GM23338 (cell line): ENCODE data around the gene ST3GAL4. TPM values are rescaled to one million over a fixed set of nuclear protein-coding genes. Genes with fewer than 3 reads are reported as not detected.

ENCODE experiments used
- ATAC-seq: fragments of 200-7000 bp; cut with Tn5 transposase; 3 replicates; pipeline ENCODE4 v1.9.1; 2020
- DNase-seq: peaks from one replicate; pipeline ENCODE4 v3.0.0-alpha.2; 2015; ENCODE audit warnings: low spot score
- H2AFZ ChIP-seq: fragments of 200-600 bp; sonication (generic); 2 replicates; pipeline ENCODE4 v1.8.0; 2016; ENCODE audit warnings: antibody characterized with exemption, mild to moderate bottlenecking, moderate library complexity
- H3F3A ChIP-seq: fragments of 200-600 bp; sonication (generic); replicated peaks from 2 replicates; pipeline ENCODE4 v1.8.0; 2017; ENCODE audit warnings: antibody characterized with exemption, mixed run types, low read depth
- H3K27ac ChIP-seq: fragments of 200-600 bp; sonication (generic); 2 replicates; pipeline ENCODE4 v1.6.1; 2016; ENCODE audit warnings: low read depth
- H3K27me3 ChIP-seq: fragments of 200-600 bp; sonication (generic); 2 replicates; pipeline ENCODE4 v1.8.0; 2016; ENCODE audit warnings: mild to moderate bottlenecking, mixed run types, moderate library complexity; ENCODE audit not compliant: insufficient read depth
- H3K36me3 ChIP-seq: fragments of 200-600 bp; sonication (generic); 2 replicates; pipeline ENCODE4 v1.8.0; 2016; ENCODE audit warnings: mild to moderate bottlenecking; ENCODE audit not compliant: insufficient read depth
- H3K4me1 ChIP-seq: fragments of 200-600 bp; sonication (generic); 2 replicates; pipeline ENCODE4 v1.8.0; 2016; ENCODE audit warnings: mild to moderate bottlenecking, moderate library complexity; ENCODE audit not compliant: insufficient read depth
- H3K4me2 ChIP-seq: fragments of 200-600 bp; sonication (generic); 2 replicates; pipeline ENCODE4 v1.7.1; 2017; ENCODE audit warnings: mixed run types
- H3K4me3 ChIP-seq: fragments of 200-600 bp; sonication (generic); 2 replicates; pipeline ENCODE4 v1.6.1; 2016; ENCODE audit warnings: mixed run types
- H3K79me2 ChIP-seq: fragments of 200-600 bp; sonication (generic); replicated peaks from 2 replicates; pipeline ENCODE4 v1.8.0; 2017; ENCODE audit warnings: mild to moderate bottlenecking; ENCODE audit not compliant: insufficient read depth
- H3K9me2 ChIP-seq: fragments of 200-600 bp; sonication (generic); 2 replicates; pipeline ENCODE4 v1.8.0; 2017; ENCODE audit not compliant: insufficient read depth
- H4K20me1 ChIP-seq: fragments of 200-600 bp; sonication (generic); replicated peaks from 2 replicates; pipeline ENCODE4 v1.8.0; 2017; ENCODE audit warnings: mild to moderate bottlenecking; ENCODE audit not compliant: insufficient read depth
- H3K27ac Mint-ChIP-seq: 2 replicates; pipeline ENCODE4 v1.8.0; 2020; ENCODE audit warnings: inconsistent platforms, mild to moderate bottlenecking, moderate library complexity, mixed read lengths
- H3K27me3 Mint-ChIP-seq: 3 replicates; pipeline ENCODE4 v1.8.0; 2022; ENCODE audit warnings: low read depth, mild to moderate bottlenecking, moderate library complexity, mixed read lengths, inconsistent platforms; ENCODE audit not compliant: insufficient read depth, poor library complexity
- H3K36me3 Mint-ChIP-seq: 3 replicates; pipeline ENCODE4 v1.8.0; 2021; ENCODE audit warnings: low read depth, mild to moderate bottlenecking, inconsistent platforms, moderate library complexity, mixed read lengths
- H3K4me1 Mint-ChIP-seq: 3 replicates; pipeline ENCODE4 v1.8.0; 2020; ENCODE audit warnings: mild to moderate bottlenecking, inconsistent platforms, mixed read lengths
- H3K4me3 Mint-ChIP-seq: 3 replicates; pipeline ENCODE4 v1.8.0; 2021; ENCODE audit warnings: moderate library complexity, mild to moderate bottlenecking, inconsistent platforms, mixed read lengths
- H3K9me3 Mint-ChIP-seq: 3 replicates; pipeline ENCODE4 v1.8.0; 2020; ENCODE audit warnings: moderate library complexity, mild to moderate bottlenecking, inconsistent platforms, mixed read lengths
- CREB1 ChIP-seq: fragments of 250-450 bp; sonication (Bioruptor Pico); IDR thresholded peaks from 2 replicates; pipeline ENCODE4 v1.5.0; 2020; ENCODE audit warnings: low read depth, mild to moderate bottlenecking, moderate library complexity
- CTCF ChIP-seq, 2 experiments: fragments of 200-600 bp in 1 of 2; sonication (generic) in 1 of 2; conservative IDR thresholded peaks; 2 replicates each; pipeline versions ENCODE4 v1.5.1 to v1.6.1; 2016 to 2017; ENCODE audit warnings: antibody characterized with exemption in 2 of 2, low read depth in 2 of 2, mild to moderate bottlenecking in 2 of 2, moderate library complexity in 1 of 2
- EZH2 ChIP-seq: fragments of 200-600 bp; sonication (generic); IDR thresholded peaks from one replicate; pipeline ENCODE4 v1.8.0; 2017; ENCODE audit warnings: antibody characterized with exemption, mild to moderate bottlenecking, low read depth; ENCODE audit not compliant: unreplicated experiment
- EZH2phosphoT487 ChIP-seq: fragments of 200-600 bp; sonication (generic); IDR thresholded peaks from one replicate; pipeline ENCODE4 v1.8.1; 2018; ENCODE audit warnings: antibody characterized with exemption; ENCODE audit not compliant: unreplicated experiment
- JUNB ChIP-seq: IDR thresholded peaks from one replicate; pipeline ENCODE4 v1.6.1; 2016; ENCODE audit warnings: antibody characterized with exemption; ENCODE audit not compliant: unreplicated experiment
- NANOG ChIP-seq: IDR thresholded peaks from 2 replicates; pipeline ENCODE4 v1.6.1; 2016; ENCODE audit warnings: antibody characterized with exemption, borderline replicate concordance
- POLR2AphosphoS5 ChIP-seq: IDR thresholded peaks from 2 replicates; pipeline ENCODE4 v1.6.1; 2016; ENCODE audit warnings: antibody characterized with exemption, low read depth
- REST ChIP-seq: IDR thresholded peaks from one replicate; pipeline ENCODE4 v1.6.1; 2018; ENCODE audit warnings: antibody characterized with exemption; ENCODE audit not compliant: unreplicated experiment
- STAT1 ChIP-seq: IDR thresholded peaks from one replicate; pipeline ENCODE4 v1.6.1; 2016; ENCODE audit warnings: antibody characterized with exemption; ENCODE audit not compliant: unreplicated experiment
- ZNF114 ChIP-seq: fragments of 250-450 bp; sonication (Bioruptor Pico); IDR thresholded peaks from 2 replicates; pipeline ENCODE4 v1.5.0; 2020; ENCODE audit warnings: mild to moderate bottlenecking, moderate library complexity
- ZNF331 ChIP-seq: fragments of 250-450 bp; sonication (Bioruptor Pico); IDR thresholded peaks from 2 replicates; pipeline ENCODE4 v1.5.0; 2020; ENCODE audit warnings: low read depth, mild to moderate bottlenecking, moderate library complexity
- polyA plus RNA-seq: library from polyadenylated mRNA; unstranded; fragments of >200 nt; fragmentation: Nextera tagmentation; extraction: Ambion mirVana; gene quantifications from 2 replicates; pipeline ENCODE4 v1.2.1, GENCODE V29; 2016
- total RNA-seq: library from RNA; depleted of rRNA; stranded (reverse); fragments of >200 nt; shearing (Covaris generic); gene quantifications from 2 replicates; pipeline ENCODE4 v1.2.3, GENCODE V29; 2014
- TF ChIP-seq, protein P1 (sequence below): fragments of 250-450 bp; sonication (Bioruptor Pico); IDR thresholded peaks from 2 replicates; pipeline ENCODE4 v1.5.0; 2020; ENCODE audit warnings: mild to moderate bottlenecking, moderate library complexity
- TF ChIP-seq, protein P2 (sequence below): IDR thresholded peaks from 2 replicates; pipeline ENCODE4 v1.6.1; 2016; ENCODE audit warnings: antibody characterized with exemption

ST3GAL4 gene
- total and polyA plus RNA-seq, 2 experiments from 2014 or later: 10.1 to 28.0 TPM

DNA sequence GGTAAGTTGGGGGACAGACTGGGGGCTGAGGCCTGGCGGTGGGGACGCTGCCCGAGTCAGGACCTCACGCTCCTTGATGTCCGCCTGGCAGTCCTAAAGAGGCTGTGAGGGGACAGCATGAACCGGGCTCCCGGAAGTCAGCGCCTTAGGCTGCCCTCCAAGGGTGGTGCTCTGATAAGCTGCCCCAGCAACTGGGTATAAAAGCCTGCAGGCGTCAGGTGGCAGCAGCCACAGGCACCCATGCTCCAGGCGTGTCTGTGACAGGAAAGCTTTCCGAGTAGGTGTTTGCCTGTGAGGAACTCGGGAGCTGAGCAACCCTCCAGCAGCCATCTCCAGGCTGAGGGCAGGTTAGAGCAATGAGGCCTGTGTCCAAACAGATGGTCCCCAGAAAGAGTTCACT lies 53.0 kb downstream of the ST3GAL4 start:
- H3K36me3 ChIP-seq: no peaks in the 10 kb centered on the region
- no peak overlapping the region for H3K4me3 Mint-ChIP-seq
- no peaks in the 10 kb centered on the region for H3K27me3 ChIP-seq
- no peak for TF ChIP-seq CTCF (conservative IDR thresholded peaks at IDR 0.05; ENCODE audit: low read depth in 2 of 2)
- TF ChIP-seq STAT1: no peak
- no peak for TF ChIP-seq POLR2AphosphoS5
- TF ChIP-seq EZH2phosphoT487: no peak
- TF ChIP-seq ZNF331 (CRISPR knock-in tag): no peak
- TF ChIP-seq JUNB: no peak
- no peak for TF ChIP-seq REST
- TF ChIP-seq, protein P1, sequence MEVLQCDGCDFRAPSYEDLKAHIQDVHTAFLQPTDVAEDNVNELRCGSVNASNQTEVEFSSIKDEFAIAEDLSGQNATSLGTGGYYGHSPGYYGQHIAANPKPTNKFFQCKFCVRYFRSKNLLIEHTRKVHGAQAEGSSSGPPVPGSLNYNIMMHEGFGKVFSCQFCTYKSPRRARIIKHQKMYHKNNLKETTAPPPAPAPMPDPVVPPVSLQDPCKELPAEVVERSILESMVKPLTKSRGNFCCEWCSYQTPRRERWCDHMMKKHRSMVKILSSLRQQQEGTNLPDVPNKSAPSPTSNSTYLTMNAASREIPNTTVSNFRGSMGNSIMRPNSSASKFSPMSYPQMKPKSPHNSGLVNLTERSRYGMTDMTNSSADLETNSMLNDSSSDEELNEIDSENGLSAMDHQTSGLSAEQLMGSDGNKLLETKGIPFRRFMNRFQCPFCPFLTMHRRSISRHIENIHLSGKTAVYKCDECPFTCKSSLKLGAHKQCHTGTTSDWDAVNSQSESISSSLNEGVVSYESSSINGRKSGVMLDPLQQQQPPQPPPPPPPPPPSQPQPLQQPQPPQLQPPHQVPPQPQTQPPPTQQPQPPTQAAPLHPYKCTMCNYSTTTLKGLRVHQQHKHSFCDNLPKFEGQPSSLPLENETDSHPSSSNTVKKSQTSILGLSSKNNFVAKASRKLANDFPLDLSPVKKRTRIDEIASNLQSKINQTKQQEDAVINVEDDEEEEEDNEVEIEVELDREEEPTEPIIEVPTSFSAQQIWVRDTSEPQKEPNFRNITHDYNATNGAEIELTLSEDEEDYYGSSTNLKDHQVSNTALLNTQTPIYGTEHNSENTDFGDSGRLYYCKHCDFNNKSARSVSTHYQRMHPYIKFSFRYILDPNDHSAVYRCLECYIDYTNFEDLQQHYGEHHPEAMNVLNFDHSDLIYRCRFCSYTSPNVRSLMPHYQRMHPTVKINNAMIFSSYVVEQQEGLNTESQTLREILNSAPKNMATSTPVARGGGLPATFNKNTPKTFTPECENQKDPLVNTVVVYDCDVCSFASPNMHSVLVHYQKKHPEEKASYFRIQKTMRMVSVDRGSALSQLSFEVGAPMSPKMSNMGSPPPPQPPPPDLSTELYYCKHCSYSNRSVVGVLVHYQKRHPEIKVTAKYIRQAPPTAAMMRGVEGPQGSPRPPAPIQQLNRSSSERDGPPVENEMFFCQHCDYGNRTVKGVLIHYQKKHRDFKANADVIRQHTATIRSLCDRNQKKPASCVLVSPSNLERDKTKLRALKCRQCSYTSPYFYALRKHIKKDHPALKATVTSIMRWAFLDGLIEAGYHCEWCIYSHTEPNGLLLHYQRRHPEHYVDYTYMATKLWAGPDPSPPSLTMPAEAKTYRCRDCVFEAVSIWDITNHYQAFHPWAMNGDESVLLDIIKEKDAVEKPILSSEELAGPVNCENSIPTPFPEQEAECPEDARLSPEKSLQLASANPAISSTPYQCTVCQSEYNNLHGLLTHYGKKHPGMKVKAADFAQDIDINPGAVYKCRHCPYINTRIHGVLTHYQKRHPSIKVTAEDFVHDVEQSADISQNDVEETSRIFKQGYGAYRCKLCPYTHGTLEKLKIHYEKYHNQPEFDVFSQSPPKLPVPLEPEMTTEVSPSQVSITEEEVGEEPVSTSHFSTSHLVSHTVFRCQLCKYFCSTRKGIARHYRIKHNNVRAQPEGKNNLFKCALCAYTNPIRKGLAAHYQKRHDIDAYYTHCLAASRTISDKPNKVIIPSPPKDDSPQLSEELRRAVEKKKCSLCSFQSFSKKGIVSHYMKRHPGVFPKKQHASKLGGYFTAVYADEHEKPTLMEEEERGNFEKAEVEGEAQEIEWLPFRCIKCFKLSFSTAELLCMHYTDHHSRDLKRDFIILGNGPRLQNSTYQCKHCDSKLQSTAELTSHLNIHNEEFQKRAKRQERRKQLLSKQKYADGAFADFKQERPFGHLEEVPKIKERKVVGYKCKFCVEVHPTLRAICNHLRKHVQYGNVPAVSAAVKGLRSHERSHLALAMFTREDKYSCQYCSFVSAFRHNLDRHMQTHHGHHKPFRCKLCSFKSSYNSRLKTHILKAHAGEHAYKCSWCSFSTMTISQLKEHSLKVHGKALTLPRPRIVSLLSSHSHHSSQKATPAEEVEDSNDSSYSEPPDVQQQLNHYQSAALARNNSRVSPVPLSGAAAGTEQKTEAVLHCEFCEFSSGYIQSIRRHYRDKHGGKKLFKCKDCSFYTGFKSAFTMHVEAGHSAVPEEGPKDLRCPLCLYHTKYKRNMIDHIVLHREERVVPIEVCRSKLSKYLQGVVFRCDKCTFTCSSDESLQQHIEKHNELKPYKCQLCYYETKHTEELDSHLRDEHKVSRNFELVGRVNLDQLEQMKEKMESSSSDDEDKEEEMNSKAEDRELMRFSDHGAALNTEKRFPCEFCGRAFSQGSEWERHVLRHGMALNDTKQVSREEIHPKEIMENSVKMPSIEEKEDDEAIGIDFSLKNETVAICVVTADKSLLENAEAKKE (CRISPR knock-in tag): no peak
- no peak for TF ChIP-seq CREB1 (CRISPR knock-in tag)
- no peak for TF ChIP-seq ZNF114 (CRISPR knock-in tag)
- TF ChIP-seq EZH2: no peak
- TF ChIP-seq, protein P2, sequence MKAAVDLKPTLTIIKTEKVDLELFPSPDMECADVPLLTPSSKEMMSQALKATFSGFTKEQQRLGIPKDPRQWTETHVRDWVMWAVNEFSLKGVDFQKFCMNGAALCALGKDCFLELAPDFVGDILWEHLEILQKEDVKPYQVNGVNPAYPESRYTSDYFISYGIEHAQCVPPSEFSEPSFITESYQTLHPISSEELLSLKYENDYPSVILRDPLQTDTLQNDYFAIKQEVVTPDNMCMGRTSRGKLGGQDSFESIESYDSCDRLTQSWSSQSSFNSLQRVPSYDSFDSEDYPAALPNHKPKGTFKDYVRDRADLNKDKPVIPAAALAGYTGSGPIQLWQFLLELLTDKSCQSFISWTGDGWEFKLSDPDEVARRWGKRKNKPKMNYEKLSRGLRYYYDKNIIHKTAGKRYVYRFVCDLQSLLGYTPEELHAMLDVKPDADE: no peak
- no peak for TF ChIP-seq NANOG
- H3K4me3 ChIP-seq: no peak overlapping the region
- peaks cover 11% of the 10 kb centered on the region for H3K4me1 ChIP-seq
- no peak overlapping the region for H3K4me2 ChIP-seq
- H4K20me1 ChIP-seq: no peaks in the 10 kb centered on the region
- H3K27me3 Mint-ChIP-seq: peaks cover 5% of the 10 kb centered on the region
- ATAC-seq: no peak
- peaks cover 19% of the 10 kb centered on the region for H3K4me1 Mint-ChIP-seq
- no peak overlapping the region for H3K27ac ChIP-seq
- no peaks in the 10 kb centered on the region for H3F3A ChIP-seq
- H3K9me3 Mint-ChIP-seq: no peaks in the 10 kb centered on the region
- no peaks in the 10 kb centered on the region for H3K9me2 ChIP-seq
- no peak overlapping the region for H3K27ac Mint-ChIP-seq
- H3K79me2 ChIP-seq: no peaks in the 10 kb centered on the region
- H3K36me3 Mint-ChIP-seq: peaks cover 22% of the 10 kb centered on the region
- H2AFZ ChIP-seq: no peak overlapping the region
- no peak for DNase-seq
